ENCODE measurements around the gene RAD51AP1. TPM values are rescaled to one million over a fixed set of nuclear protein-coding genes. Genes with fewer than 3 reads are reported as not detected.
"Not testable (repeated sequence)": the region's sequence is repeated elsewhere in the genome, so short reads cannot be mapped to it uniquely, and the experiment has no call there.

Gene RAD51AP1
- total RNA-seq, 1 donor from 2014 or later = 3.8 TPM

DNA sequence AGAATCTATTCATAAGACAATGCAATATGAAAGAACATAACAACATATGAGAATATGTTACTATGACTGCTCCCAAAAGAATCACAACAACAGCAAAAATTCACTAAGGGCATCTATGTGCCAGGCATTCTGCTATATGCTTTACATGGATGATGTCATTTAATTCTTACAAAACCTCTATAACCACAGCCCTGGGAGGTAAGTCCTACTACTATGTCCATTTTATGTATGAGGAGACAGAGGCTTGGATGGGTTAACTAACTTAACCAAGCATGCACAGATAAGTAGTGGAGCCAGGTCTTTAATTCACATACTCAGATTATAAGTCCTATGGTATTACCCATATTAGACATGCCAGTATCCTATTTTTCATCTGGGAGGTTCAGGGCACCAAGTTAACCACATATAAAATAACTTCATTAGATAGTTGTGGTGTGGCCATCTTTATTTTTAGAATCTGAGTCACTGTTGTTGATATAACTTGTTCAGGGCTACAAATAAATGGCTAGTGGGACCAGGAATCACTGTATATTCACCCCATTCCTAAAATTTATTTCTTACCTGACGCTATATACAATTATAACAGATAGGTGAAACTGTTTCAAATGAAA, 33.2 kb upstream of the RAD51AP1 start:
- Mint-ChIP-seq H3K36me3 (ENCODE audit: low read depth) (peaks cover 13% of the 10 kb centered on the region), H3K27ac (ENCODE audit: unreplicated experiment) (no peak overlapping the region), H3K4me1 (ENCODE audit: low read depth) (peaks cover 8% of the 10 kb centered on the region), H3K27me3 (ENCODE audit: low read depth) (no peaks in the 10 kb centered on the region), H3K9me3 (ENCODE audit: low read depth) (no peaks in the 10 kb centered on the region), H3K4me3 (ENCODE audit: unreplicated experiment) (no peak overlapping the region)
- TF ChIP-seq, protein P1, sequence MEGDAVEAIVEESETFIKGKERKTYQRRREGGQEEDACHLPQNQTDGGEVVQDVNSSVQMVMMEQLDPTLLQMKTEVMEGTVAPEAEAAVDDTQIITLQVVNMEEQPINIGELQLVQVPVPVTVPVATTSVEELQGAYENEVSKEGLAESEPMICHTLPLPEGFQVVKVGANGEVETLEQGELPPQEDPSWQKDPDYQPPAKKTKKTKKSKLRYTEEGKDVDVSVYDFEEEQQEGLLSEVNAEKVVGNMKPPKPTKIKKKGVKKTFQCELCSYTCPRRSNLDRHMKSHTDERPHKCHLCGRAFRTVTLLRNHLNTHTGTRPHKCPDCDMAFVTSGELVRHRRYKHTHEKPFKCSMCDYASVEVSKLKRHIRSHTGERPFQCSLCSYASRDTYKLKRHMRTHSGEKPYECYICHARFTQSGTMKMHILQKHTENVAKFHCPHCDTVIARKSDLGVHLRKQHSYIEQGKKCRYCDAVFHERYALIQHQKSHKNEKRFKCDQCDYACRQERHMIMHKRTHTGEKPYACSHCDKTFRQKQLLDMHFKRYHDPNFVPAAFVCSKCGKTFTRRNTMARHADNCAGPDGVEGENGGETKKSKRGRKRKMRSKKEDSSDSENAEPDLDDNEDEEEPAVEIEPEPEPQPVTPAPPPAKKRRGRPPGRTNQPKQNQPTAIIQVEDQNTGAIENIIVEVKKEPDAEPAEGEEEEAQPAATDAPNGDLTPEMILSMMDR (IDR thresholded peaks at IDR 0.05) = no peak
- no peak for DNase-seq (ENCODE audit: low spot score)

DNA sequence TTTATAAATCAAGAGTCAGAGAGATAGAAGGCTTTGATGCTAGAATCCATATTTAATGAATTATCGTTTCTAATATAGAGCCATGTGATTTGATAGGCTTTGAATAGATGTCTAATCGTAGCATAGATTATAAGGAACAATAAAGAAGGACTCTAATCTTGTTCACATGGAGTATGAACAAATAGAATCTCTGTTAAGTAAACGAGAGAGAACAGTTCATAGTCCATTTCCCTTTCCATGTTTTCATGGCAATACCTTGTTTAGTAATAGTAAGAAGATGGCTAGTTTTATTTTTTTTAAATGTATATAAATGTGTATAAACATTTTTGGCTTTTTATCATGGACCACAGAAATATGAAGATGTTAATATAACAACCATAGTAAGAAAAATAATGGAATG, 32.3 kb upstream of the RAD51AP1 start:
- Mint-ChIP-seq H3K4me1 (ENCODE audit: low read depth) (peaks cover 8% of the 10 kb centered on the region), H3K36me3 (ENCODE audit: low read depth) (peaks cover 11% of the 10 kb centered on the region), H3K4me3 (ENCODE audit: unreplicated experiment) (no peak overlapping the region), H3K27ac (ENCODE audit: unreplicated experiment) (no peak overlapping the region), H3K9me3 (ENCODE audit: low read depth) (no peaks in the 10 kb centered on the region), H3K27me3 (ENCODE audit: low read depth) (no peaks in the 10 kb centered on the region)
- no peak for DNase-seq (ENCODE audit: low spot score)
- TF ChIP-seq, protein P1 (IDR thresholded peaks at IDR 0.05) = no peak

DNA sequence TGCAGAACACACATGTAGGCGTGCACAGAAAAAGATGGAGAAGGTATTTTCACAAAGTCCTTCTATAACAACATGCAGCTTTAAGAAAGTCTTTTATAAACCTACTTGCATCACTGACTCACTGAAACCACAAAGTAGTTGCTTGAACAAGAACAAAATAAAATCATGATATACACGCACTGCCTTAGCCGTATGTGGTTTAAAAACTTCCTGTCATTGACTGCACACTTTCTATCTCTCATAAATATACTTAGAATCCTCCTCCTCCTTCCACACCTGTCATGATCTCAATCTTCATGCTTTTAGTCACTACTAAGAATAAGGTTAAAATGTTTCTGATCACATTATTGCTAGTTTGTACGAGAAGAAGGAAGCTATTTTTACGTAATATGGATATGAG, 31.8 kb upstream of the RAD51AP1 start:
- no peaks in the 10 kb centered on the region for H3K9me3 Mint-ChIP-seq (ENCODE audit: low read depth)
- H3K36me3 Mint-ChIP-seq (ENCODE audit: low read depth) = peaks cover 9% of the 10 kb centered on the region
- no peak overlapping the region for H3K27ac Mint-ChIP-seq (ENCODE audit: unreplicated experiment)
- no peaks in the 10 kb centered on the region for H3K27me3 Mint-ChIP-seq (ENCODE audit: low read depth)
- DNase-seq (ENCODE audit: low spot score) = no peak
- TF ChIP-seq, protein P1 (IDR thresholded peaks at IDR 0.05) = no peak
- peaks cover 8% of the 10 kb centered on the region for H3K4me1 Mint-ChIP-seq (ENCODE audit: low read depth)
- no peak overlapping the region for H3K4me3 Mint-ChIP-seq (ENCODE audit: unreplicated experiment)

DNA sequence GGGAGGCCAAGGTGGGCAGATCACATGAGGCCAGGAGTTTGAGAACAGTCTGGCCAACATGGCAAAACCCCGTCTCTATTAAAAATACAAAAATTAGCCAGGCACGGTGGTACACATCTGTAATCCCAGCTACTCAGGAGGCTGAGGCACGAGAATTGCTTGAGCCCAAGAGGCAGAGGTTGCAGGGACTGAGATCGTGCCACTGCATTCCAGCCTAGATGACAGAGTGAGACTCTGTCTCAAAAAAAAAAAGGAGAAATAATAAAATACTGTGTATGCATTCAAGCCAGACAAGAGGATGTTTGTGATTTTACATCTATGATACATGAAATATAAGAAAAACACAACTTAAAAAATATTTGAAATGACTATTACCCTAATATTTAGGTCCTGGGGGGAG, 30.2 kb upstream of the RAD51AP1 start:
- DNase-seq (ENCODE audit: low spot score); H3K9me3 Mint-ChIP-seq (ENCODE audit: low read depth); H3K27ac Mint-ChIP-seq (ENCODE audit: unreplicated experiment); H3K36me3 Mint-ChIP-seq (ENCODE audit: low read depth); H3K27me3 Mint-ChIP-seq (ENCODE audit: low read depth); H3K4me1 Mint-ChIP-seq (ENCODE audit: low read depth): not testable (repeated sequence)
- peak overlapping the region; percentile 55 for H3K4me3 Mint-ChIP-seq (ENCODE audit: unreplicated experiment)

DNA sequence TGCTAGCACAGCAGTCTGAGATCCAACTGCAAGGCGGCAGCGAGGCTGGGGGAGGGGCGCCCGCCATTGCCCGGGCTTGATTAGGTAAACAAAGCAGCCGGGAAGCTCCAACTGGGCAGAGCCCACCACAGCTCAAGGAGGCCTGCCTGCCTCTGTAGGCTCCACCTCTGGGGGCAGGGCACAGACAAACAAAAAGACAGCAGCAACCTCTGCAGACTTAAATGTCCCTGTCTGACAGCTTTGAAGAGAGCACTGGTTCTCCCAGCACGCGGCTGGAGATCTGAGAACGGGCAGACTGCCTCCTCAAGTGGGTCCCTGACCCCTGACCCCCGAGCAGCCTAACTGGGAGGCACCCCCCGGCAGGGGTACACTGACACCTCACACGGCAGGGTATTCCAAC, 29.4 kb upstream of the RAD51AP1 start:
- not testable (repeated sequence) for DNase-seq (ENCODE audit: low spot score); H3K27me3 Mint-ChIP-seq (ENCODE audit: low read depth); H3K27ac Mint-ChIP-seq (ENCODE audit: unreplicated experiment); H3K4me1 Mint-ChIP-seq (ENCODE audit: low read depth); H3K36me3 Mint-ChIP-seq (ENCODE audit: low read depth); H3K9me3 Mint-ChIP-seq (ENCODE audit: low read depth); H3K4me3 Mint-ChIP-seq (ENCODE audit: unreplicated experiment)

DNA sequence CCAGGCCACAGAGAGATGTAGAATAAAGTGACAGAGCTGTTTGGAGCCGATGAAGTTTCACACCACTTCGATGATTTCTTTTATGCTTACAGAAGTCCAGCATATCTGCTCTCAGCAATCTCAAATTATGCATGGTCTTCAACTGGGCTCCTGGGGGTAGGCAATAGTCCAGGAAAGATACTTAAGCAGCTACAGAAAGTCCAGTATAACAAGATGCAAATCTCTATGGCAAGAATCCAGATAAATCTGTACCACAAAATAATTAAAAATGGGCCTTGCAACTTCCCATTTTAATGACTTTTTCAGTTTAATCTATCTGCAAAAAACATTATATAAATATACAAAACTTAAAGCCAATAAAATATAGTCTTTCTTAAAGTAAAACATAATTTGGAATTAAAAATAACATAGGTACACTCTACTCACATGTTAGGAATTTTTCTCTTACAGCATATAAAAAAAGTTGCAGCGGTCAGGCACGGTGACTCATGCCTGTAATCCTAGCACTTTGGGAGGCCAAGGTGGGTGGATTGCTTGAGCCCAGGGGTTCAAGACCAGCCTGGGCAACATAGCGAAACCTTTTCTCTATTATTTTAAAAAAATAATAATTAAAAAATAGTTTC, 20.5 kb upstream of the RAD51AP1 start:
- H3K4me3 Mint-ChIP-seq (ENCODE audit: unreplicated experiment) = no peak overlapping the region
- TF ChIP-seq, protein P1 (IDR thresholded peaks at IDR 0.05) = no peak
- DNase-seq (ENCODE audit: low spot score) = no peak
- H3K27me3 Mint-ChIP-seq (ENCODE audit: low read depth) = no peaks in the 10 kb centered on the region
- H3K9me3 Mint-ChIP-seq (ENCODE audit: low read depth) = no peaks in the 10 kb centered on the region
- H3K4me1 Mint-ChIP-seq (ENCODE audit: low read depth) = peaks cover 8% of the 10 kb centered on the region
- H3K36me3 Mint-ChIP-seq (ENCODE audit: low read depth) = peaks cover 11% of the 10 kb centered on the region
- peak overlapping the region; percentile 76 for H3K27ac Mint-ChIP-seq (ENCODE audit: unreplicated experiment)

DNA sequence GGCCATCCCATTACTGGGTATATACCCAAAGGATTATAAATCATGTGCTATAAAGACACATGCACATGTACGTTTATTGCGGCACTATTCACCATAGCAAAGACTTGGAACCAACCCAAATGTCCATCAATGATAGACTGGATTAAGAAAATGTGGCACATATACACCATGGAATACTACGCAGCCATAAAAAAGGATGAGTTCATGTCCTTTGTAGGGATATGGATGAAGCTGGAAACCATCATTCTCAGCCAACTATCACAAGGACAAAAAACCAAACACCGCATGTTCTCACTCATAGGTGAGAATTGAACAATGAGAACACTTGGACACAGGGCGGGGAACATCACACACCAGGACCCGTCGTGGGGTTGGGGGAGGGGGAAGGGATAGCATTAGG, 15.2 kb upstream of the RAD51AP1 start:
- not testable (repeated sequence) for H3K9me3 Mint-ChIP-seq (ENCODE audit: low read depth); H3K36me3 Mint-ChIP-seq (ENCODE audit: low read depth); DNase-seq (ENCODE audit: low spot score); H3K27me3 Mint-ChIP-seq (ENCODE audit: low read depth); H3K4me3 Mint-ChIP-seq (ENCODE audit: unreplicated experiment); H3K27ac Mint-ChIP-seq (ENCODE audit: unreplicated experiment); H3K4me1 Mint-ChIP-seq (ENCODE audit: low read depth)

Data from chondrocyte (in vitro differentiated cells).